Stimulated activated CD4-positive, alpha-beta T cell treated with anti-CD3 and anti-CD28 coated beads, Interleukin-1b, Interleukin-23, amount 100 ng/mL, for 1 hour (primary cell): ENCODE measurements around the gene DDX60.
"Not testable (repeated sequence)": the region's sequence is repeated elsewhere in the genome, so short reads cannot be mapped to it uniquely, and the experiment has no call there.

Experiments
- DNase-seq, 2 donors: peaks; one replicate each; pipeline ENCODE4 v3.0.0-alpha.2; 2020; ENCODE audit warnings: low read depth in 2 of 2

Gene DDX60

GRCh38 chr4:168291242-168291641 lies 27.3 kb downstream of the DDX60 start:
- no peak for DNase-seq

GRCh38 chr4:168285850-168286249 lies 32.7 kb downstream of the DDX60 start:
- DNase-seq: not testable (repeated sequence)

GRCh38 chr4:168279556-168279955 lies 39.0 kb downstream of the DDX60 start:
- DNase-seq: no peak

- DNase-seq: no peak
Measured at GRCh38 chr4:168275836-168276235, 42.7 kb downstream of the DDX60 start.

GRCh38 chr4:168274871-168275270 lies 43.7 kb downstream of the DDX60 start:
- no peak for DNase-seq

- DNase-seq: no peak
Measured at GRCh38 chr4:168273838-168274237, 44.7 kb downstream of the DDX60 start.

GRCh38 chr4:168272488-168272887 lies 46.1 kb downstream of the DDX60 start:
- no peak for DNase-seq

GRCh38 chr4:168269896-168270295 lies 48.7 kb downstream of the DDX60 start:
- DNase-seq: no peak

- DNase-seq: no peak
Measured at GRCh38 chr4:168265327-168265726, 53.2 kb downstream of the DDX60 start.

- DNase-seq: no peak
Measured at GRCh38 chr4:168264903-168265302, 53.6 kb downstream of the DDX60 start.

- DNase-seq: no peak
Measured at GRCh38 chr4:168263039-168263438, 55.5 kb downstream of the DDX60 start.

GRCh38 chr4:168259096-168259495 lies 59.5 kb downstream of the DDX60 start:
- DNase-seq: no peak

- no peak for DNase-seq
Measured at GRCh38 chr4:168257768-168258167, 60.8 kb downstream of the DDX60 start.

- no peak for DNase-seq
Measured at GRCh38 chr4:168248176-168248710, 70.3 kb downstream of the DDX60 start.

GRCh38 chr4:168247603-168248002 lies 70.9 kb downstream of the DDX60 start:
- DNase-seq: no peak

GRCh38 chr4:168241953-168242352 lies 76.6 kb downstream of the DDX60 start:
- DNase-seq: no peak

- DNase-seq: no peak
Measured at GRCh38 chr4:168240821-168241220, 77.7 kb downstream of the DDX60 start.

- DNase-seq: no peak
Measured at GRCh38 chr4:168221301-168221700, 97.3 kb downstream of the DDX60 start.

GRCh38 chr4:168220893-168221292 lies 97.7 kb downstream of the DDX60 start:
- no peak for DNase-seq

GRCh38 chr4:168218645-168219044 lies 99.9 kb downstream of the DDX60 start:
- no peak for DNase-seq

- DNase-seq: not testable (repeated sequence)
Measured at GRCh38 chr4:168213511-168213910, 105.0 kb downstream of the DDX60 start.

GRCh38 chr4:168212656-168213055 lies 105.9 kb downstream of the DDX60 start:
- no peak for DNase-seq

GRCh38 chr4:168208957-168209614 lies 109.5 kb downstream of the DDX60 start:
- DNase-seq: no peak
